ENCODE data around the gene PALD1. TPM values are rescaled to one million over a fixed set of nuclear protein-coding genes. Genes with fewer than 3 reads are reported as not detected.

Gene PALD1
- polyA plus RNA-seq, 2 of the 4 experiments (the other 2 are of a cell fraction), result 3.6 to 5.5 TPM

GRCh38 chr10:70596860-70597809 is 118.6 kb downstream of the PALD1 start:
- FAIRE-seq (no peak), DNase-seq (ENCODE audit: low read depth in 1 of 2, low spot score in 1 of 2) (no peak), ATAC-seq (no peak)
- no peak overlapping the region for H3K27ac ChIP-seq
- no peak for TF ChIP-seq BHLHE40 (IDR thresholded peaks at IDR 0.05; ENCODE audit: low read depth, low read length)
- TF ChIP-seq EHMT2 (IDR thresholded peaks at IDR 0.05; ENCODE audit: low read depth), result no peak
- no peak for TF ChIP-seq GATA3 (IDR thresholded peaks at IDR 0.05; ENCODE audit: borderline replicate concordance)
- no peak for TF ChIP-seq EP300 (IDR thresholded peaks at IDR 0.05)
- TF ChIP-seq USF2 (IDR thresholded peaks at IDR 0.05), result no peak
- no peak for TF ChIP-seq HDAC2 (IDR thresholded peaks at IDR 0.05)
- TF ChIP-seq ZC3H11A (IDR thresholded peaks at IDR 0.05), result no peak
- TF ChIP-seq POLR2A (IDR thresholded peaks at IDR 0.05; ENCODE audit: low read length), result no peak
- TF ChIP-seq NPAS2 (CRISPR knock-in tag; IDR thresholded peaks at IDR 0.05; ENCODE audit: borderline replicate concordance), result no peak
- no peak for TF ChIP-seq CBX2 (IDR thresholded peaks at IDR 0.05; ENCODE audit: borderline replicate concordance, low read depth)
- no peak for TF ChIP-seq JUNB (IDR thresholded peaks at IDR 0.05)
- TF ChIP-seq ELK1 (IDR thresholded peaks at IDR 0.05; ENCODE audit: low read depth, low read length), result no peak
- no peak overlapping the region for H3K4me3 ChIP-seq
- 83% methylated on average over 8 of the region's 8 CpGs for WGBS (ENCODE audit: missing lambda C conversion rate)
- H3K4me1 ChIP-seq, result no peaks in the 10 kb centered on the region
- no peak overlapping the region for H3K4me2 ChIP-seq
- ChIA-PET CTCF (interaction anchor here (0.7 to 1.5 kb wide), 4 partner anchors 11 to 162 kb away, joined by 3 to 5 read pairs (median 3); no protein-coding TSS in a partner anchor), POLR2A (no interaction called here)
- H3K9me3 ChIP-seq, result no peaks in the 10 kb centered on the region

- FAIRE-seq, result no peak
- ChIA-PET POLR2A (no interaction called here), CTCF (interaction anchor here (1.1 to 1.5 kb wide), 2 partner anchors 12 to 161 kb away, joined by 3 to 5 read pairs; no protein-coding TSS in a partner anchor)
- 75% methylated on average over 21 of the region's 34 CpGs for WGBS (ENCODE audit: missing lambda C conversion rate)
- H3K4me1 ChIP-seq, result no peaks in the 10 kb centered on the region
- DNase-seq (ENCODE audit: low read depth in 1 of 2, low spot score in 1 of 2), result no peak
- H3K4me2 ChIP-seq, result no peak overlapping the region
- ATAC-seq, result no peak
- no peak overlapping the region for H3K4me3 ChIP-seq
- H3K27ac ChIP-seq, result no peak overlapping the region
- H3K9me3 ChIP-seq, result no peaks in the 10 kb centered on the region
- no peak for TF ChIP-seq FOSL2 (IDR thresholded peaks at IDR 0.05)
- TF ChIP-seq FOSL2 (CRISPR knock-in tag; IDR thresholded peaks at IDR 0.05), result no peak
- no peak for TF ChIP-seq HOXA7 (CRISPR knock-in tag; IDR thresholded peaks at IDR 0.05)
- TF ChIP-seq CHD4 (IDR thresholded peaks at IDR 0.05; ENCODE audit: borderline replicate concordance), result no peak
- TF ChIP-seq, protein P1, sequence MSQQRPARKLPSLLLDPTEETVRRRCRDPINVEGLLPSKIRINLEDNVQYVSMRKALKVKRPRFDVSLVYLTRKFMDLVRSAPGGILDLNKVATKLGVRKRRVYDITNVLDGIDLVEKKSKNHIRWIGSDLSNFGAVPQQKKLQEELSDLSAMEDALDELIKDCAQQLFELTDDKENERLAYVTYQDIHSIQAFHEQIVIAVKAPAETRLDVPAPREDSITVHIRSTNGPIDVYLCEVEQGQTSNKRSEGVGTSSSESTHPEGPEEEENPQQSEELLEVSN (IDR thresholded peaks at IDR 0.05; ENCODE audit: borderline replicate concordance, low read depth), result no peak
- no peak for TF ChIP-seq NPAS2 (CRISPR knock-in tag; IDR thresholded peaks at IDR 0.05; ENCODE audit: borderline replicate concordance)
- no peak for TF ChIP-seq SMC3 (IDR thresholded peaks at IDR 0.05)
- TF ChIP-seq CHD2 (IDR thresholded peaks at IDR 0.05; ENCODE audit: low read length, partially characterized antibody), result no peak
- no peak for TF ChIP-seq ZFP36 (IDR thresholded peaks at IDR 0.05; ENCODE audit: borderline replicate concordance, partially characterized antibody)
- TF ChIP-seq KDM1A (IDR thresholded peaks at IDR 0.05; ENCODE audit: low read depth), result no peak
- no peak for TF ChIP-seq NR3C1 (IDR thresholded peaks at IDR 0.05)
- no peak for TF ChIP-seq TFCP2L1 (CRISPR knock-in tag; IDR thresholded peaks at IDR 0.05)
Observed at GRCh38 chr10:70597856-70598815, 119.6 kb downstream of the PALD1 start.

Data from A549 (cell line).